PC-9 (cell line): ENCODE measurements around the gene PXN. TPM values are rescaled to one million over a fixed set of nuclear protein-coding genes. Genes with fewer than 3 reads are reported as not detected.

Experiments
- BruUV-seq: library from RNA; stranded (reverse); fragments of 400-500 nt; replicated peaks from 2 replicates; lab custom pipeline; 2021; lab: Mats Ljungman, UMichigan
- CTCF ChIA-PET: fragments of 300-600 bp; sonication (Branson Sonifier 250); formaldehyde crosslinking; loops from one replicate; lab custom pipeline; 2022; ENCODE audit warnings: antibody characterized with exemption; lab: Charles Lee
- POLR2A ChIA-PET: fragments of 300-600 bp; sonication (Branson Sonifier 250); formaldehyde crosslinking; loops from one replicate; lab custom pipeline; 2022; ENCODE audit warnings: antibody characterized with exemption; ENCODE audit not compliant: unreplicated experiment; lab: Charles Lee
- DNase-seq, 2 experiments: peaks; one replicate each; pipeline versions ENCODE4 v3.0.0 to v3.0.0-alpha.2; 2015 to 2022; ENCODE audit warnings: mixed read lengths in 1 of 2
- H2AFZ ChIP-seq: fragments of 200-600 bp; sonication (generic); 2 replicates; pipeline ENCODE4 v1.8.1; 2017; ENCODE audit warnings: antibody characterized with exemption
- H3F3A ChIP-seq: fragments of 200-600 bp; sonication (generic); 2 replicates; pipeline ENCODE4 v1.8.1; 2017; ENCODE audit warnings: antibody characterized with exemption, mild to moderate bottlenecking, low read depth; ENCODE audit not compliant: insufficient read depth
- H3K27ac ChIP-seq: fragments of 200-600 bp; sonication (generic); 2 replicates; pipeline ENCODE4 v1.6.1; 2016; ENCODE audit warnings: mixed run types
- H3K27me3 ChIP-seq: fragments of 200-600 bp; sonication (generic); 2 replicates; pipeline ENCODE4 v1.6.1; 2016; ENCODE audit warnings: low read depth, mixed run types; ENCODE audit not compliant: insufficient read depth
- H3K36me3 ChIP-seq: fragments of 200-600 bp; sonication (generic); 2 replicates; pipeline ENCODE4 v1.6.1; 2016; ENCODE audit warnings: low read depth, mixed run types
- H3K4me1 ChIP-seq: fragments of 200-600 bp; sonication (generic); replicated peaks from 2 replicates; pipeline ENCODE4 v1.6.1; 2016; ENCODE audit warnings: mixed run types; ENCODE audit not compliant: insufficient read depth
- H3K4me2 ChIP-seq: fragments of 200-600 bp; sonication (generic); 2 replicates; pipeline ENCODE4 v1.6.1; 2017; ENCODE audit warnings: mixed run types
- H3K4me3 ChIP-seq: fragments of 200-600 bp; sonication (generic); 2 replicates; pipeline ENCODE4 v1.6.1; 2016; ENCODE audit warnings: mixed run types
- H3K79me2 ChIP-seq: fragments of 200-600 bp; sonication (generic); 2 replicates; pipeline ENCODE4 v1.6.1; 2017; ENCODE audit warnings: low read depth, mixed run types
- H3K9me2 ChIP-seq: fragments of 200-600 bp; sonication (generic); 2 replicates; pipeline ENCODE4 v1.8.1; 2017; ENCODE audit warnings: mild to moderate bottlenecking; ENCODE audit not compliant: insufficient read depth
- H3K9me3 ChIP-seq: fragments of 200-600 bp; sonication (generic); 2 replicates; pipeline ENCODE4 v1.8.1; 2016; ENCODE audit warnings: low read depth; ENCODE audit not compliant: insufficient read depth
- H4K20me1 ChIP-seq: fragments of 200-600 bp; sonication (generic); 2 replicates; pipeline ENCODE4 v1.8.1; 2017; ENCODE audit not compliant: insufficient read depth
- CTCF ChIP-seq: fragments of 200-600 bp; sonication (generic); conservative IDR thresholded peaks from 2 replicates; pipeline ENCODE4 v1.6.1; 2017; ENCODE audit warnings: mixed run types, antibody characterized with exemption, mild to moderate bottlenecking, moderate library complexity
- EZH2 ChIP-seq: fragments of 200-600 bp; sonication (generic); IDR thresholded peaks from 2 replicates; pipeline ENCODE4 v1.8.0; 2017; ENCODE audit warnings: antibody characterized with exemption, low read depth
- intact Hi-C: fragments of 100-400 bp; cut with micrococcal nuclease; formaldehyde crosslinking; loops from one replicate; pipeline ENCODE4 v1.10.0; 2022; ENCODE audit not compliant: unreplicated experiment
- total RNA-seq: library from RNA; stranded (reverse); gene quantifications from 2 replicates; pipeline ENCODE4 v1.2.3, GENCODE V29; 2021

Gene PXN
- total RNA-seq, 1 experiment from 2014 or later, result 218 TPM

GRCh38 chr12:120175537-120175936, 90.0 kb downstream of the PXN start:
- Histone ChIP-seq H3K4me2 (no peak overlapping the region), H3K9me3 (no peaks in the 10 kb centered on the region), H3K4me3 (no peak overlapping the region), H3K4me1 (no peaks in the 10 kb centered on the region), H3K27ac (no peak overlapping the region), H3F3A (no peaks in the 10 kb centered on the region; the same call in 1 of the 2 replicates), H3K9me2 (no peaks in the 10 kb centered on the region), H3K36me3 (peaks cover 8% of the 10 kb centered on the region; the same call in 1 of the 2 replicates), H4K20me1 (no peaks in the 10 kb centered on the region), H3K27me3 (no peaks in the 10 kb centered on the region), H3K79me2 (no peaks in the 10 kb centered on the region), H2AFZ (no peak overlapping the region)
- ChIA-PET POLR2A (no interaction called here), CTCF (no interaction called here)
- TF ChIP-seq CTCF (no peak), EZH2 (no peak)
- no peak for DNase-seq
- intact Hi-C loops, result no loop called here
- BruUV-seq, result no TSS peak

- POLR2A ChIA-PET, result no interaction called here
- no TSS peak for BruUV-seq
- H3K27ac ChIP-seq, result no peak overlapping the region
- H3K27me3 ChIP-seq, result no peaks in the 10 kb centered on the region
- no peak overlapping the region for H2AFZ ChIP-seq
- H3K4me3 ChIP-seq, result no peak overlapping the region
- no peak overlapping the region for H3K4me2 ChIP-seq
- no peaks in the 10 kb centered on the region for H3K79me2 ChIP-seq
- CTCF ChIA-PET, result no interaction called here
- intact Hi-C loops, result no loop called here
- no peaks in the 10 kb centered on the region for H4K20me1 ChIP-seq
- H3F3A ChIP-seq, result no peaks in the 10 kb centered on the region; the same call in 1 of the 2 replicates
- no peaks in the 10 kb centered on the region for H3K9me3 ChIP-seq
- TF ChIP-seq EZH2 (no peak), CTCF (no peak)
- no peaks in the 10 kb centered on the region for H3K9me2 ChIP-seq
- no peaks in the 10 kb centered on the region for H3K4me1 ChIP-seq
- H3K36me3 ChIP-seq, result peaks cover 8% of the 10 kb centered on the region; the same call in 1 of the 2 replicates
- no peak for DNase-seq
Measured at GRCh38 chr12:120175062-120175461, 90.5 kb downstream of the PXN start.

DNA sequence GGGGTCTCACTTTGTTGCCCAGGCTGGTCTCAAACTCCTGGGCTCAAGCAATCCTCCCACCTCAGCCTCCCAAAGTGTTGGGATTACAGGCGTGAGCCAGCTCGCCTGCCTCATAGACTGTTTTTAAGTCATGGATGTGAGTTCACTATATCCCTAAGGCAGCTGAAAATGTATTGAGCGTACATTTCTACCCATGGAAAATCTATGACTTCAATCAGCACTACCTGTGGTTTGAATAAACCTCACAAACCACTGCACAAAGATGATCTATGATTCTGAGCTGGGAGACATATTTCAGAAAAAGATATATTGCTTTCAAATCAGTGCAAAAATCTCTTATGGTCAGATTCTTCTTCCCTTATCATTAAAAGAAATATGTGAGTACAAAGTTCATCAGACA, 93.5 kb downstream of the PXN start:
- Histone ChIP-seq H2AFZ (no peak overlapping the region), H3K9me3 (no peaks in the 10 kb centered on the region), H3K4me2 (no peak overlapping the region), H3K27me3 (no peaks in the 10 kb centered on the region), H3K9me2 (no peaks in the 10 kb centered on the region), H3K27ac (no peak overlapping the region), H3K36me3 (peaks cover 5% of the 10 kb centered on the region; the same call in 1 of the 2 replicates), H3K4me3 (no peak overlapping the region), H3F3A (no peaks in the 10 kb centered on the region; the same call in 1 of the 2 replicates), H3K79me2 (no peaks in the 10 kb centered on the region), H4K20me1 (no peaks in the 10 kb centered on the region), H3K4me1 (no peaks in the 10 kb centered on the region)
- BruUV-seq, result no TSS peak
- intact Hi-C loops, result no loop called here
- ChIA-PET CTCF (no interaction called here), POLR2A (interaction anchor here (0.7 kb wide), 1 partner anchor 10 kb away, joined by 5 read pairs; no protein-coding TSS in a partner anchor)
- no peak for DNase-seq
- no peak for TF ChIP-seq EZH2
- no peak for TF ChIP-seq CTCF
